Measurements from ENCODE around the gene SOX8.
A peak's percentile ranks its signal among the peaks of the same experiment; 100 is the strongest.

SOX8 gene

DNA sequence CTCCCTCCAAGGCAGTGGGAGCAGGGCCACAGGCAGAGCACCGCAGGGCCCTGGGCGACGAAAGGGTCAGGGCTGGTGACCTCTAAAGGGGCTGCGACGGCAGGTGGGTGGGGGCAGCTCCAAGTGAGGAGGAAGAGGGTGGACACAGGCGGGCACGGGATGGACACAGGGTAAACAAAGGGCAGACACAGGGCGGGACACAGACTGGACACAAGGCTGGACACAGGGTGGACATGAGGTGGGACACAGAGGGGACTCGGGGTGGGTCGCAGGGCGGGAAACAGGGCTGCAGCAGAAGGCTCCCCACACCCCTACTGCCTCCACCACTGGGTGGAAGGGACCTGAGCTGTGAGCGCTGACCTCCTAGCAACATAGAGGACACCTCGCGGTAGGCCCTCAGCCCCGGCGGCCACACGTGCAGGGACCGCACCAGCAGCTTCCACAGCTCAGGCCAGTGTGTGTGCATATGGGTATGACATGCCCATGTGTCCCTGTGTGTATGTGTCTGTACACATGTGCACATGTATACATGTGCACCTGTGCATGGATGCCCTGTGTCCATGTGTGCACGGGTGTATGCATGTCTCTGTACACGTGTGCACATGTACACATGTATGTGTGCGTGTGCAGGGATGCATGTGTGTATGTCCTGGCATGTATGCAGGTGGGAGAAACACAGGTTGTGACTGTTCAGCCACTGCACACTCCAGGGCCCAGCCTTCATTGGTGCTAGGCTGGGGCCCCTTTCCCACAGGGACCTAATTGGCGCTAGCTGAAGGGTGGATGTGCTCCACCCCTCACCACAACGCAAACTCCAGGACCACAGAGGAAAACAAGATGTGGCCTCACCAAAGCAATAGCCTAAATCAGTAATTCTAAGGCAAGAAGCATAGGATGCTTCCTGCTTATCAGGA, 18.4 kb upstream of the SOX8 start:
- no peak for TF ChIP-seq JUND (IDR thresholded peaks at IDR 0.05; ENCODE audit: low read depth)
- DNase-seq (ENCODE audit: low read depth in 1 of 2, low spot score in 1 of 2) = no peak
- in situ Hi-C loops (cut with HindIII; ENCODE audit: low pct_unique_long_range_greater_than_20kb, low sequenced_read_pairs) = no loop called here

DNA sequence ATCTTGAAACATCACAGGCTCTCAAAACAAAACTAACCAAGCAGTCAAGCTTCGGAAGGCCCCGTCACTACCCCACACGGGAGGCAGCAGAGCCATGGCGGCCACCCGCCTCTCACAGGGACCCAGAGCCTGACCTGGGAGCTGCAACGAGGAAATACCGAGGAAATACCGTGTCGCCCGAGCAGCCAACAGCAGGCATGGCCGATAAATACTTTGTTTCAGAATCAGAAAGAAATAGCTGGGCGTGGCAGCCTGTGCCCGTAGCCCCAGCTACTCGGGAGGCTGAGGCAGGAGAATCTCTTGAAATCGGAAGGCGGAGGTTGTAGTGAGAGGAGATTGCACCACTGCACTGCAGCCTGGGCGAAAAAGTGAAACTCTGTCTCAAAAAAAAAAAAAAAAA, 17.7 kb upstream of the SOX8 start:
- in situ Hi-C loops (cut with HindIII; ENCODE audit: low pct_unique_long_range_greater_than_20kb, low sequenced_read_pairs) = no loop called here
- no peak for TF ChIP-seq JUND (IDR thresholded peaks at IDR 0.05; ENCODE audit: low read depth)
- no peak for DNase-seq (ENCODE audit: low read depth in 1 of 2, low spot score in 1 of 2)

DNA sequence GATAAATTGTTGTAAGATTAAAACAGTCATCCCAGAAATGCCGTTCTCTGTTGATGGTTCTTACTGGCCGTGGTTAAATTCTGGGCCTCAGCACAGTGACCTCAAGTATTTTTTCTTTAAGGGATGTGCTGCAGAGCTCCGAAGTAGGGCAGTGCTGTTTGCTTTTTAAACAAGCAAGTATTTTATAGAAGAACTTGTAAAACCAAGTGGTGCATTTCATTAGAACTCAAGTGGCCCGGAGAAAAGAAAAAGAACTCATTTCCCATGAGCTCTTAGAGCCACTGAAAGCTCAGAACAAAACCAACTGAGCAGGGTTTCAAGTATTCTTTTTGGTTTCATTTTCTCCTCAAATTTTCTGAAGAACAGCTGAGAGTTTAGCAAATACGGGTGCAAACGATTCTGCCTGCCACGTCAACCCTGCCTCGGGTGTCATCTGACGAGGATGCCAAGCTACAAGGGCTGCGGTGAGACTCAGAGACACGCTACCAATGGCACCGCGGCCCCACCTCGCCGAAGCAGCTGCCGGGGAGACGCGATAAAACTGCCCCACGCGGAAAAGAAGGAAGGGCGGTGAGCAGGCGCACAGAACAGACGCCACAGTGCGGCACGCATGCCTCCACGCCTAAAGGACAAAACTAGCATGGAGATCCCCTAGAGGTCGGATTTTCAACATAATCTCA, 17.1 kb upstream of the SOX8 start:
- DNase-seq (ENCODE audit: low read depth in 1 of 2, low spot score in 1 of 2) = peak; percentile 68 to 72
- TF ChIP-seq JUND (IDR thresholded peaks at IDR 0.05; ENCODE audit: low read depth) = no peak
- in situ Hi-C loops (cut with HindIII; ENCODE audit: low pct_unique_long_range_greater_than_20kb, low sequenced_read_pairs) = no loop called here

DNA sequence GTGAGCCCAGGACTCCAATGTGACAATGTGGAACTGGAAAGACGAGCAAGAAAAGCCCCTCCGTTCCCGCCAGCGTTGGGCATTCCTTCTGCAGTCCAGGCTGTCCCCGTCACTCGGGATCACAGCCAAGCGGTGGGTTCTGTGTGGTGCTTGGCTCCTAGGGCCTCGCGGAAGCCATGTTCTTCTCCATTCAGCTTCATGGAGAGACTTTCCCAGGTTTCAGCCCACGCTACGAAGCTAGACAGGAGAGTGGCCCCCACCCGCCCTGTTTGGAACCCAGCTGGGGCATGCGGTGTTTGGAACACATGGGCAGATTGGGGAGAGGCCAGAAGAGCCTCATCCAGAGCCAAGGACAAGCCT, 16.6 kb upstream of the SOX8 start:
- in situ Hi-C loops (cut with HindIII; ENCODE audit: low pct_unique_long_range_greater_than_20kb, low sequenced_read_pairs) = no loop called here
- no peak for TF ChIP-seq JUND (IDR thresholded peaks at IDR 0.05; ENCODE audit: low read depth)
- DNase-seq (ENCODE audit: low read depth in 1 of 2, low spot score in 1 of 2) = no peak

DNA sequence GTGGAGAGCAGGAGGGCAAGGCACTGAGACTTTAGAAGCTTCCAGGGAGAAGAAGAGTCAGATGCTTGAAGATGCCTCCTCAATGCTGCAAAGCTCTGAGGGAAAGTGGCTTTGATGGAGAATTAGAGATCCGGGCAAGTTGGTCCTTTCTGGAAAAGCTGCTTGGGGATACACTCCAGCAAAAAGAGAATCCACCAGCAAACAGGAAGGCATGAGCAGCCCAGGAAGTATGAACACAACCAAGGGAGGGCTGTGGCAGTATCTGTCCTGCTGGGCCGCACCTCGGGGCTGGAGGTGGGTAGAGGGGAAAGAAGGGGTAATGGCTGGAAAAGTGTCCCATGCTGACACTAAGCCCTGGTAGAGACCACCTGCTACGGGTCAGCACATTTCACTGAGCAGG, 16.1 kb upstream of the SOX8 start:
- no peak for TF ChIP-seq JUND (IDR thresholded peaks at IDR 0.05; ENCODE audit: low read depth)
- DNase-seq (ENCODE audit: low read depth in 1 of 2, low spot score in 1 of 2) = no peak
- in situ Hi-C loops (cut with HindIII; ENCODE audit: low pct_unique_long_range_greater_than_20kb, low sequenced_read_pairs) = no loop called here

DNA sequence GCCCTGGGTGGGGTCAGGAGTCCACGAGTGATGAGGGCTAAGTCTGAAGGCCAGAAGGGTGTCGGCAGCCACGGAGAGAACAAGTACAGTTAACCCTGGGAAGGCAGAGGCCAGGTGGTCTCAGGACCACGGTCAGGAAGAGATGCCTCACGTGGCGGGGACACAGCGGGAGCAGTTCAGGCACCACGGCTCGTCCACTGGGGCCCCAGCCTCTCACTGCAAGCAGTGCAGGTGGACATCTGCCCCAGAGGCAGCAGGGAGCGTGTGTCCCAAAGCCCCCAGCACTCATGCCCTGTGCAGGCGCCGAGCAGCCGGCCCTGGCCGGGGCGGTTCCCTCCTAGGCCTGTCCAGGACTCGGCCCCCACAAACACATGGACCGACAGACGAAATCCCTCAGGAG, 15.5 kb upstream of the SOX8 start:
- in situ Hi-C loops (cut with HindIII; ENCODE audit: low pct_unique_long_range_greater_than_20kb, low sequenced_read_pairs) = no loop called here
- no peak for TF ChIP-seq JUND (IDR thresholded peaks at IDR 0.05; ENCODE audit: low read depth)
- DNase-seq (ENCODE audit: low read depth in 1 of 2, low spot score in 1 of 2) = no peak

DNA sequence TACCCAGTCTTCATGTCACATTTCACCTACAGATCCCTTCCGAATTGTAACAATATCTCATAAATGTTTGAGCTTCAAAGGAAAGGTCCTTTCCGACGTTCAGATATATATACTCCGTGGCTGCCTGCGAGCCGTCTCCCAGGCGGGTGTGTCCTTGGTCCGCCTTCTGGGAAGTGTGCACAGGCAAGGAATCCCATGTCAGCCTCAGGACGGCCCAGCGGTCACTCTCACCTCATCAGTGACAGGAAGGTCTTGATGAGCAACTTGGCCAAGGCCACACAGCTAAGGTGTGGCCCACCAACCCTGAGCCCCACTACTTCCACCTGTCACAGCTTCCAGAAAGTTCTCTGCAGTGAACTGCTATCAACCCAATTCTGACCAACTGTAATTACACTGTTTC, 15.1 kb upstream of the SOX8 start:
- TF ChIP-seq JUND (IDR thresholded peaks at IDR 0.05; ENCODE audit: low read depth) = no peak
- no peak for DNase-seq (ENCODE audit: low read depth in 1 of 2, low spot score in 1 of 2)
- in situ Hi-C loops (cut with HindIII; ENCODE audit: low pct_unique_long_range_greater_than_20kb, low sequenced_read_pairs) = no loop called here

DNA sequence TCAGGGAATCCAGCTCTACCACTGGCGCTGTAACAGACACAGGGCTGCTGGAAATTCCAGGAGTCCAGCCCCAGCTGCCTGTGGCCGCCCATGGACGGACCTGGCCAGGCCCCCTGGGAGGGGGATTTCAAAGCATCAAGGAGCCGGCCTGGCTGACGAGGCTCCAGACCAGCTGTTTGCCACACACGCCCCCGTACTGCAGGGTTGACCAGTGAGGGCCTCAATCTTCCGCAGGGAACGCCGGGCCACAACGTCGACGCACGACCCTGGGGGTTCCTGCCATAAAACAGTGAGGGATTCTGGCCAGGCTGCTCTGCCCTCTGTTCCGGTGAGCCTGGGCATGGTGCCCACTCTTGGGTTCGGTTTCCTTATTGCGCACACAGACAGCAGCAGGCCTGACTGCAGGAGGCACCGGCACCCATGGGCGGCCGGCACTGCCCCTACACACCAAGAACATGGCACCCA, 14.5 kb upstream of the SOX8 start:
- no peak for TF ChIP-seq JUND (IDR thresholded peaks at IDR 0.05; ENCODE audit: low read depth)
- DNase-seq (ENCODE audit: low read depth in 1 of 2, low spot score in 1 of 2) = no peak
- in situ Hi-C loops (cut with HindIII; ENCODE audit: low pct_unique_long_range_greater_than_20kb, low sequenced_read_pairs) = no loop called here

DNA sequence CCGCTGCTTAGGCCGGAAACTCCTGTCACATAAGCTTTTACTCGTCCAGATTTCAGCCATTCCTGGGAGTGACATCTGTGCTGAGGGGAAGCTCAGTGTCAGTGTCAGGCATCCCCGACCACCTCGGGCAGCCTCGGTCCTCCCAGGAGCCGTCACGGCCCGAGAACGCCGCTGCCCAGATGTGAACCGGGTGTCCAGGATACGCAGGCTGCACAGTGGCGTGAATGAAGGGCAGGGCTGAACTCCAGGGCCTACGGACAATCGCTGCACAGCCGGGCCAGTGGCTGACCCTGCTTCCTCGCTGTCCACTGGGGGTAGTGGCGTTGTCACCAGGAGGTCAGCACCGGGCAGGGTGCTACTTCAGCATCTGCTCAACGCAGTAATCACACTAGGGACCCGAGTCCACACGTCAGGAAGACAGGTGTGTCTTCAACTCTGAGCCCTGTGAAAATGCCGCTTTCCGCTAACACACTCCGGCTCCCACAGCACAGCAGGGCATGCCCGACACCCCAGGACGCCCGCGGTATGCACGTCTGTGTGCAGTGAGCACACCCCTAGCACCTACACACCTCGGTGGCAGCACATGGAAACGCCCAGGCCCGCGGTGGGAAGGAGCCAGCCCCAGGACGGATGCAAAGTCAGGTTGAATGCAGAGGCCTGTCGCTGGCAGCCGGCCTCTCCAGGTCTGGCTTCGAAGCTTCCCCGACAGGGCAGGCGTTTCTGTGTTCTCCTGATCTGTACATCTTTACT, 13.8 kb upstream of the SOX8 start:
- in situ Hi-C loops (cut with HindIII; ENCODE audit: low pct_unique_long_range_greater_than_20kb, low sequenced_read_pairs) = no loop called here
- no peak for TF ChIP-seq JUND (IDR thresholded peaks at IDR 0.05; ENCODE audit: low read depth)
- DNase-seq (ENCODE audit: low read depth in 1 of 2, low spot score in 1 of 2) = no peak

DNA sequence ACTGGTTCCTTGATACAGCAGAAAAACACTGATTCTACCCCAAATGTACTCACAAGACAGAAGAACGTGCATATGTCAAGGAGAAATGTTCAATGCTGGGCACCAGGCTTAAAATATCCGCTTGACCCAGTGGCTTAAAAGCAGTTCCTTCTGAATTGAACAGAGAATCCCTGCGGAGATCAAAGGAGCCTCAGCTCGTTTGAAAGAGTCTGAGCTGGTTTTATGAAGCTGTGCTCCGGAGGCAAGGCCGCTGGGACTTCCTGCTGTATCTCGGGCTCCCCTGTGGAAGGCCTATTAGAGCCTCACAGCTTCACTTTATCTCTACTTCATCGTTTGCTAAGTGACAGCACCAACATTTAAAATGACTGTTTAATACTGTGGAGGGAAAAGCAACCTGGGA, 12.9 kb upstream of the SOX8 start:
- in situ Hi-C loops (cut with HindIII; ENCODE audit: low pct_unique_long_range_greater_than_20kb, low sequenced_read_pairs) = no loop called here
- TF ChIP-seq JUND (IDR thresholded peaks at IDR 0.05; ENCODE audit: low read depth) = no peak
- DNase-seq (ENCODE audit: low read depth in 1 of 2, low spot score in 1 of 2) = no peak

DNA sequence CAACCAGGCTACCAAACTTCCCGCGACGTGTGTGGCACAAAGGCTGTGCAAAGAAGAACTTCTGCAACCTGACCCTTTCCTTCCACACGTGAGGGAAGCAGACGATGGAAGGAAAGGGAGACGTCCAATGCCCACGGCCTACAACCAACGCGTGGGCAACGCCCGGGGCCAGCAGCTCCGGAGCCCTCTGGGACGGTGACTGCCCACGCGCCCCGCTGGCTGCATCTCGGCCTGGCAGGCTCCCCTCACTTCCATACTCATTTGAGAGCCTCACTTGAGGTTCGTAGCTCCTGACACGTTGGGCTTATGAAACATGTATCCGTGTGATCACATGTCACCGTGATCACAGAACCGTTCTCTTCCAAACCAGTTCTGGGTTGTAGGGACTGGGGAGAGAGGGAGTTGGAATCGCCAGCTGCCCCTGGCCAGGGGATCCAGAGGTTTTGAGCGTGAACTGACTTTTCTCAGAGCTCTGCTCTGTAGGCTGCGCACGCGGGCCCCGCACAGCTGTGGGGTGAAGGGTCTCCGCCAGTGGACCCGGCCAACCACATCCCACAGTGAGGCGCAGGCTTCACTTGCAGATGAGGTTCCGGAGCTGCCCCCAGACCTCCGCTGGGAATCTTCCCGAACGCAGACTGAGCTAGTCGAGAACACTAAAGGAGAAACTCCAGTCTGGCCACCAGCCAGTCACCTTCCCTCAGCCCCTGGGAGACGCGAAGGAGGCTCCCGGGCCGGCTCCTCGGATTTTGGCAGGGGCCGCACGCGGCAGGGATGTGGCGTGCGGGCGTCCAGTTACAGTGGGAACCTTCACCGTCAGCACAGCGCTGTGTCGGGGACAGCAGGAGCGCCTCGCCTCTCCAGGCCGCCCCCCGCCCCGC, 11.8 kb upstream of the SOX8 start:
- TF ChIP-seq JUND (IDR thresholded peaks at IDR 0.05; ENCODE audit: low read depth) = no peak
- no peak for DNase-seq (ENCODE audit: low read depth in 1 of 2, low spot score in 1 of 2)
- in situ Hi-C loops (cut with HindIII; ENCODE audit: low pct_unique_long_range_greater_than_20kb, low sequenced_read_pairs) = no loop called here

DNA sequence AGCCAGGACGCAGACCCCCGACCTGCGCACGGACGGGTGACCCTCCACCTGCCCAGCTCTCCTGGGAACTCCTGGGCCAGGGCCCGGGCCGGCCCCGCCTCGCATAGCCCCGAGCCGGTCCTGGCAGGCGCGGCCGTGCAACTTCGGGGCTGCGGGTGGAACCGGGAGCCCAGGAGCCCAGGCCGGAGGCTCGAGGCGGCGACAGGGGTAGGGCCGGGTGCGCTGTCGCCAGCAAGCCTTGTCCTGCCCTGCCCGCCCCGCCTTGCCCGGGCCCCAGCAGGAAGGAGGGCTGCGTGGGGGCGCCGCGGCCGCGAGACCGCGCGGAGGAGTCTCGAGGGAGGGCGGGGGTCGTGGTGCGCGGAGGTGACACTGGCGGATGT, 11.2 kb upstream of the SOX8 start:
- in situ Hi-C loops (cut with HindIII; ENCODE audit: low pct_unique_long_range_greater_than_20kb, low sequenced_read_pairs) = no loop called here
- TF ChIP-seq JUND (IDR thresholded peaks at IDR 0.05; ENCODE audit: low read depth) = no peak
- DNase-seq (ENCODE audit: low read depth in 1 of 2, low spot score in 1 of 2) = no peak
